Loucy (cell line): Measurements from ENCODE around the gene CIITA.

Source experiments
- CTCF ChIP-seq: fragments of 200-600 bp; sonication (generic); conservative IDR thresholded peaks from 2 replicates; pipeline ENCODE4 v1.5.1; 2014; ENCODE audit warnings: mild to moderate bottlenecking, antibody characterized with exemption, low read length
- EZH2phosphoT487 ChIP-seq: fragments of 200-600 bp; IDR thresholded peaks from 2 replicates; pipeline ENCODE4 v1.6.1; 2018; ENCODE audit warnings: antibody characterized with exemption, mild to moderate bottlenecking, moderate library complexity, borderline replicate concordance

GRCh38 chr16:10972108-10972818, 95.3 kb downstream of the CIITA start:
- TF ChIP-seq CTCF (no peak), EZH2phosphoT487 (no peak)
